ENCODE data around the gene CUL2.

DNA sequence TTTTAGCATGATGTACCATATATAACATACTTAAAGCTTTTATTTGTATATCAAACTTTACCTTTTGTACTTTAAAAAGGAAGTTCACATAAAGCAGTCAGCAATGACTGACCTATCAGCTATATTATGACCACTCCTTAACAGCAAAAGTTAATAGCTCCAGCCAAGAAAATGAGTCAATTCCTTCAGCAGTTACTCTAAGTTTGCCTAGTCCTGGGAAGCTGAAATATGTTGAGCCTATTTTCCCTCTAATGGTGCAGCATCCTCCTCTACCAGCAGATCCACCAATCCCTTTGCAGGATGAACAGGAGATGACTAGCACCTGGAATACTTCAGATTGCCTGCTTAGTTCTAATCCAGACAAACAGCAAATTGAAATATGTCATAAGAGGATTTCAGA is 64.2 kb downstream of the CUL2 start:
- TF ChIP-seq, protein P1, sequence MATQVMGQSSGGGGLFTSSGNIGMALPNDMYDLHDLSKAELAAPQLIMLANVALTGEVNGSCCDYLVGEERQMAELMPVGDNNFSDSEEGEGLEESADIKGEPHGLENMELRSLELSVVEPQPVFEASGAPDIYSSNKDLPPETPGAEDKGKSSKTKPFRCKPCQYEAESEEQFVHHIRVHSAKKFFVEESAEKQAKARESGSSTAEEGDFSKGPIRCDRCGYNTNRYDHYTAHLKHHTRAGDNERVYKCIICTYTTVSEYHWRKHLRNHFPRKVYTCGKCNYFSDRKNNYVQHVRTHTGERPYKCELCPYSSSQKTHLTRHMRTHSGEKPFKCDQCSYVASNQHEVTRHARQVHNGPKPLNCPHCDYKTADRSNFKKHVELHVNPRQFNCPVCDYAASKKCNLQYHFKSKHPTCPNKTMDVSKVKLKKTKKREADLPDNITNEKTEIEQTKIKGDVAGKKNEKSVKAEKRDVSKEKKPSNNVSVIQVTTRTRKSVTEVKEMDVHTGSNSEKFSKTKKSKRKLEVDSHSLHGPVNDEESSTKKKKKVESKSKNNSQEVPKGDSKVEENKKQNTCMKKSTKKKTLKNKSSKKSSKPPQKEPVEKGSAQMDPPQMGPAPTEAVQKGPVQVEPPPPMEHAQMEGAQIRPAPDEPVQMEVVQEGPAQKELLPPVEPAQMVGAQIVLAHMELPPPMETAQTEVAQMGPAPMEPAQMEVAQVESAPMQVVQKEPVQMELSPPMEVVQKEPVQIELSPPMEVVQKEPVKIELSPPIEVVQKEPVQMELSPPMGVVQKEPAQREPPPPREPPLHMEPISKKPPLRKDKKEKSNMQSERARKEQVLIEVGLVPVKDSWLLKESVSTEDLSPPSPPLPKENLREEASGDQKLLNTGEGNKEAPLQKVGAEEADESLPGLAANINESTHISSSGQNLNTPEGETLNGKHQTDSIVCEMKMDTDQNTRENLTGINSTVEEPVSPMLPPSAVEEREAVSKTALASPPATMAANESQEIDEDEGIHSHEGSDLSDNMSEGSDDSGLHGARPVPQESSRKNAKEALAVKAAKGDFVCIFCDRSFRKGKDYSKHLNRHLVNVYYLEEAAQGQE (IDR thresholded peaks at IDR 0.05; ENCODE audit: unreplicated experiment), result no peak
- TF ChIP-seq, protein P2, sequence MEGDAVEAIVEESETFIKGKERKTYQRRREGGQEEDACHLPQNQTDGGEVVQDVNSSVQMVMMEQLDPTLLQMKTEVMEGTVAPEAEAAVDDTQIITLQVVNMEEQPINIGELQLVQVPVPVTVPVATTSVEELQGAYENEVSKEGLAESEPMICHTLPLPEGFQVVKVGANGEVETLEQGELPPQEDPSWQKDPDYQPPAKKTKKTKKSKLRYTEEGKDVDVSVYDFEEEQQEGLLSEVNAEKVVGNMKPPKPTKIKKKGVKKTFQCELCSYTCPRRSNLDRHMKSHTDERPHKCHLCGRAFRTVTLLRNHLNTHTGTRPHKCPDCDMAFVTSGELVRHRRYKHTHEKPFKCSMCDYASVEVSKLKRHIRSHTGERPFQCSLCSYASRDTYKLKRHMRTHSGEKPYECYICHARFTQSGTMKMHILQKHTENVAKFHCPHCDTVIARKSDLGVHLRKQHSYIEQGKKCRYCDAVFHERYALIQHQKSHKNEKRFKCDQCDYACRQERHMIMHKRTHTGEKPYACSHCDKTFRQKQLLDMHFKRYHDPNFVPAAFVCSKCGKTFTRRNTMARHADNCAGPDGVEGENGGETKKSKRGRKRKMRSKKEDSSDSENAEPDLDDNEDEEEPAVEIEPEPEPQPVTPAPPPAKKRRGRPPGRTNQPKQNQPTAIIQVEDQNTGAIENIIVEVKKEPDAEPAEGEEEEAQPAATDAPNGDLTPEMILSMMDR (conservative IDR thresholded peaks at IDR 0.05; ENCODE audit: low read depth in 2 of 2), result no peak
- no peak for TF ChIP-seq CREB1 (CRISPR knock-in tag; IDR thresholded peaks at IDR 0.05; ENCODE audit: low read depth)
- TF ChIP-seq EZH2phosphoT487 (IDR thresholded peaks at IDR 0.05; ENCODE audit: unreplicated experiment), result no peak
- no peak for TF ChIP-seq EZH2 (IDR thresholded peaks at IDR 0.05; ENCODE audit: low read depth, unreplicated experiment)
- TF ChIP-seq, protein P3, sequence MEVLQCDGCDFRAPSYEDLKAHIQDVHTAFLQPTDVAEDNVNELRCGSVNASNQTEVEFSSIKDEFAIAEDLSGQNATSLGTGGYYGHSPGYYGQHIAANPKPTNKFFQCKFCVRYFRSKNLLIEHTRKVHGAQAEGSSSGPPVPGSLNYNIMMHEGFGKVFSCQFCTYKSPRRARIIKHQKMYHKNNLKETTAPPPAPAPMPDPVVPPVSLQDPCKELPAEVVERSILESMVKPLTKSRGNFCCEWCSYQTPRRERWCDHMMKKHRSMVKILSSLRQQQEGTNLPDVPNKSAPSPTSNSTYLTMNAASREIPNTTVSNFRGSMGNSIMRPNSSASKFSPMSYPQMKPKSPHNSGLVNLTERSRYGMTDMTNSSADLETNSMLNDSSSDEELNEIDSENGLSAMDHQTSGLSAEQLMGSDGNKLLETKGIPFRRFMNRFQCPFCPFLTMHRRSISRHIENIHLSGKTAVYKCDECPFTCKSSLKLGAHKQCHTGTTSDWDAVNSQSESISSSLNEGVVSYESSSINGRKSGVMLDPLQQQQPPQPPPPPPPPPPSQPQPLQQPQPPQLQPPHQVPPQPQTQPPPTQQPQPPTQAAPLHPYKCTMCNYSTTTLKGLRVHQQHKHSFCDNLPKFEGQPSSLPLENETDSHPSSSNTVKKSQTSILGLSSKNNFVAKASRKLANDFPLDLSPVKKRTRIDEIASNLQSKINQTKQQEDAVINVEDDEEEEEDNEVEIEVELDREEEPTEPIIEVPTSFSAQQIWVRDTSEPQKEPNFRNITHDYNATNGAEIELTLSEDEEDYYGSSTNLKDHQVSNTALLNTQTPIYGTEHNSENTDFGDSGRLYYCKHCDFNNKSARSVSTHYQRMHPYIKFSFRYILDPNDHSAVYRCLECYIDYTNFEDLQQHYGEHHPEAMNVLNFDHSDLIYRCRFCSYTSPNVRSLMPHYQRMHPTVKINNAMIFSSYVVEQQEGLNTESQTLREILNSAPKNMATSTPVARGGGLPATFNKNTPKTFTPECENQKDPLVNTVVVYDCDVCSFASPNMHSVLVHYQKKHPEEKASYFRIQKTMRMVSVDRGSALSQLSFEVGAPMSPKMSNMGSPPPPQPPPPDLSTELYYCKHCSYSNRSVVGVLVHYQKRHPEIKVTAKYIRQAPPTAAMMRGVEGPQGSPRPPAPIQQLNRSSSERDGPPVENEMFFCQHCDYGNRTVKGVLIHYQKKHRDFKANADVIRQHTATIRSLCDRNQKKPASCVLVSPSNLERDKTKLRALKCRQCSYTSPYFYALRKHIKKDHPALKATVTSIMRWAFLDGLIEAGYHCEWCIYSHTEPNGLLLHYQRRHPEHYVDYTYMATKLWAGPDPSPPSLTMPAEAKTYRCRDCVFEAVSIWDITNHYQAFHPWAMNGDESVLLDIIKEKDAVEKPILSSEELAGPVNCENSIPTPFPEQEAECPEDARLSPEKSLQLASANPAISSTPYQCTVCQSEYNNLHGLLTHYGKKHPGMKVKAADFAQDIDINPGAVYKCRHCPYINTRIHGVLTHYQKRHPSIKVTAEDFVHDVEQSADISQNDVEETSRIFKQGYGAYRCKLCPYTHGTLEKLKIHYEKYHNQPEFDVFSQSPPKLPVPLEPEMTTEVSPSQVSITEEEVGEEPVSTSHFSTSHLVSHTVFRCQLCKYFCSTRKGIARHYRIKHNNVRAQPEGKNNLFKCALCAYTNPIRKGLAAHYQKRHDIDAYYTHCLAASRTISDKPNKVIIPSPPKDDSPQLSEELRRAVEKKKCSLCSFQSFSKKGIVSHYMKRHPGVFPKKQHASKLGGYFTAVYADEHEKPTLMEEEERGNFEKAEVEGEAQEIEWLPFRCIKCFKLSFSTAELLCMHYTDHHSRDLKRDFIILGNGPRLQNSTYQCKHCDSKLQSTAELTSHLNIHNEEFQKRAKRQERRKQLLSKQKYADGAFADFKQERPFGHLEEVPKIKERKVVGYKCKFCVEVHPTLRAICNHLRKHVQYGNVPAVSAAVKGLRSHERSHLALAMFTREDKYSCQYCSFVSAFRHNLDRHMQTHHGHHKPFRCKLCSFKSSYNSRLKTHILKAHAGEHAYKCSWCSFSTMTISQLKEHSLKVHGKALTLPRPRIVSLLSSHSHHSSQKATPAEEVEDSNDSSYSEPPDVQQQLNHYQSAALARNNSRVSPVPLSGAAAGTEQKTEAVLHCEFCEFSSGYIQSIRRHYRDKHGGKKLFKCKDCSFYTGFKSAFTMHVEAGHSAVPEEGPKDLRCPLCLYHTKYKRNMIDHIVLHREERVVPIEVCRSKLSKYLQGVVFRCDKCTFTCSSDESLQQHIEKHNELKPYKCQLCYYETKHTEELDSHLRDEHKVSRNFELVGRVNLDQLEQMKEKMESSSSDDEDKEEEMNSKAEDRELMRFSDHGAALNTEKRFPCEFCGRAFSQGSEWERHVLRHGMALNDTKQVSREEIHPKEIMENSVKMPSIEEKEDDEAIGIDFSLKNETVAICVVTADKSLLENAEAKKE (CRISPR knock-in tag; IDR thresholded peaks at IDR 0.05), result no peak
- no peak for TF ChIP-seq POLR2AphosphoS5 (IDR thresholded peaks at IDR 0.05; ENCODE audit: low read depth)
- TF ChIP-seq, protein P4, sequence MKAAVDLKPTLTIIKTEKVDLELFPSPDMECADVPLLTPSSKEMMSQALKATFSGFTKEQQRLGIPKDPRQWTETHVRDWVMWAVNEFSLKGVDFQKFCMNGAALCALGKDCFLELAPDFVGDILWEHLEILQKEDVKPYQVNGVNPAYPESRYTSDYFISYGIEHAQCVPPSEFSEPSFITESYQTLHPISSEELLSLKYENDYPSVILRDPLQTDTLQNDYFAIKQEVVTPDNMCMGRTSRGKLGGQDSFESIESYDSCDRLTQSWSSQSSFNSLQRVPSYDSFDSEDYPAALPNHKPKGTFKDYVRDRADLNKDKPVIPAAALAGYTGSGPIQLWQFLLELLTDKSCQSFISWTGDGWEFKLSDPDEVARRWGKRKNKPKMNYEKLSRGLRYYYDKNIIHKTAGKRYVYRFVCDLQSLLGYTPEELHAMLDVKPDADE (IDR thresholded peaks at IDR 0.05), result no peak
- TF ChIP-seq STAT1 (IDR thresholded peaks at IDR 0.05; ENCODE audit: unreplicated experiment), result no peak

Measured in GM23338 (cell line).